HT1080 (cell line): Measurements from ENCODE around the gene COPG1. TPM values are rescaled to one million over a fixed set of nuclear protein-coding genes. Genes with fewer than 3 reads are reported as not detected.
A peak's percentile ranks its signal among the peaks of the same experiment; 100 is the strongest.

Experiments
- DNase-seq: peaks from one replicate; pipeline ENCODE4 v3.0.0-alpha.2; 2015; ENCODE audit warnings: low read depth
- total RNA-seq: library from RNA; depleted of rRNA; stranded (reverse); fragments of >200 nt; shearing (Covaris generic); gene quantifications from 2 replicates; pipeline ENCODE4 v1.2.3, GENCODE V29; 2014

Gene COPG1
- total RNA-seq, 1 experiment from 2014 or later, result 158 TPM

GRCh38 chr3:129278966-129279906, 29.8 kb downstream of the COPG1 start:
- peak; percentile 61 for DNase-seq

GRCh38 chr3:129280183-129280582, 30.8 kb downstream of the COPG1 start:
- no peak for DNase-seq

- no peak for DNase-seq
Observed at GRCh38 chr3:129281726-129282125, 32.3 kb downstream of the COPG1 start.

GRCh38 chr3:129282727-129283327, 33.4 kb downstream of the COPG1 start:
- peak; percentile 75 for DNase-seq

- DNase-seq, result no peak
Observed at GRCh38 chr3:129286081-129286480, 36.7 kb downstream of the COPG1 start.

- DNase-seq, result no peak
Observed at GRCh38 chr3:129288446-129288845, 39.0 kb downstream of the COPG1 start.

DNA sequence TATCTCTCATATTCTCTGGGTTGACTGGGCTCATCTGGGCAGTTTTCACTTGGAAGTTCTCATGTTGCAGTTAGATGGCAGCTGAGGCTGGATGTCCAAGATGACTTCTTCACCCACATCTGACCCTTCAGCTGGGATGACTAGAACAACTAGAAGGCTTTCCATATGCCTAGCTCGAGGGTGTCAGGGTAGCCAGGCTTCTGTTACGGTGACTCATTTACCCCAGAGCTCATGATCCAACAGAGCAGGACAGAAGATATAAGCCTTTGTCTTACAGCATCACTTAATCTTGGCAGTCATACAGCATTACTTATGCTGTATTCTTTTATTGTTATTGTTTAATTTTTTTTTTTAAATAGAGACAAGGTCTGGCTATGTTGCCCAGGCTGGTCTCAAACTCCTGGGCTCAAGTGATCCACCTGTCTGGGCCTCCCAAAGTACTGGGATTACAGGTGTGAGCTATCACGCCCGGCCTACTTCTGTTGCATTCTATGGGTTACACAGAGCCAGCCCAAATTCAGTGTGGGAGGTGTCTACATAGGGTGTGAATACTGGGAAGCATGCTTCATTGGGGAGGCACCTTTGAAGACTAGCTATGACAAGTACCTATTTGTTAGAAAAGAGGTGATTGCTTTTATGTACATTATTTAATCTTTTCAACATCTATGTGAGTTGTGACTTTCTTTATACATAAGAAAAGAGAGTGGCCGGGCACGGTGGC, 40.0 kb downstream of the COPG1 start:
- peak; percentile 62 for DNase-seq

DNA sequence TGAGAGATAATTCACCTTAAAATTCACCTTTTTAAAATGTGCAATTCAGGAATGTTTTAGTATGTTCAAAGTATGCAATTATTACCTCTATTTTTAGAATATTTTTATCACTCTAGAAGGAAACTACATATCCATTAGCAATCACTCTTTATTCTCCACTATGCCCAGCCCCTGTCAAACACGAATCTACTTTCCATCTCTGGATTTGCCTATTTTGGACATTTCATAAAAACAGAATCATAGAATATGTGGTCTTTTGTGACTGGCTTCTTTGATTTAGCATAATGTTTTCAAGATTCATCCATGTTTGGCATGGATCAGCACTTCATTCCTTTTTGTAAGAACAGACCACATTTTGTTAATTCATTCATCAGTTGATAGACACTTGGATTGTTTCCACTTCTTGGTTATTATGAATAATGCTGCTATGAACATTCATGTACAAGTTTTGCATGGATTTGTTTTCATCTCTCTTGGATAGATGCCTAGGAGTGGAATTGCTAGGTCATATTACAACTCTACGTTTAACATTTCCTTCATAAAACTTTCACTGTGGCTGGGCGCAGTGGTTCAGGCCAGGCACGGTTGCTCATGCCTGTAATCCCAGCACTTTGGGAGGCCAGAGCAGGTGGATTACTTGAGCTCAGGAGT, 42.0 kb downstream of the COPG1 start:
- DNase-seq, result no peak

GRCh38 chr3:129295286-129295685, 45.9 kb downstream of the COPG1 start:
- no peak for DNase-seq

GRCh38 chr3:129304146-129304961, 54.9 kb downstream of the COPG1 start:
- no peak for DNase-seq

- no peak for DNase-seq
Observed at GRCh38 chr3:129304962-129305222, 55.5 kb downstream of the COPG1 start.

DNA sequence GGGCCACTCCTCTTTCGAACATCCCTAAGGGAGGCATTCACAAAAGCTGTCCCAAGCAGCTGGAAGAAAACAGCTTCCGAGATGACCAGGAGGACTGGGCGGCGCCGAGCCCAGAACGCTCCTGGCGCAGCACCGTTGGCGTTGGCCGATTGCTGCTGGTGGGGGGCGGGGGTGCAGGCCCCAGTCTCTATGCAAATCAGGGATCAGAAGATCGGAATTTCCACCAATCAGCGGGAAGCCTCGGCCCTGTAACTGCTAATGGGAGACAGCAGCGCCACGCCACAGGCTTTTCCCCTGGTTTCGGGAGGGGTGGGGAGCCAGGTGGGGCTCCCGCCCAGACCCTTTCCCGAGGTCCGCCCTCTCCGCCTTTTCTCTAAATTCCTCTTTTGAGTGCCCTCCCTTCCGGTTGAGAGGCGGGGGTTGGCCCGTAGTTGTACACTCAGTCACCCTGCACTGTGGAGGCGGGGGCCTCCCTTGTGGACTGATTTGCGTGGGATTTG, 56.2 kb downstream of the COPG1 start:
- no peak for DNase-seq

GRCh38 chr3:129308636-129309035, 59.2 kb downstream of the COPG1 start:
- no peak for DNase-seq

DNA sequence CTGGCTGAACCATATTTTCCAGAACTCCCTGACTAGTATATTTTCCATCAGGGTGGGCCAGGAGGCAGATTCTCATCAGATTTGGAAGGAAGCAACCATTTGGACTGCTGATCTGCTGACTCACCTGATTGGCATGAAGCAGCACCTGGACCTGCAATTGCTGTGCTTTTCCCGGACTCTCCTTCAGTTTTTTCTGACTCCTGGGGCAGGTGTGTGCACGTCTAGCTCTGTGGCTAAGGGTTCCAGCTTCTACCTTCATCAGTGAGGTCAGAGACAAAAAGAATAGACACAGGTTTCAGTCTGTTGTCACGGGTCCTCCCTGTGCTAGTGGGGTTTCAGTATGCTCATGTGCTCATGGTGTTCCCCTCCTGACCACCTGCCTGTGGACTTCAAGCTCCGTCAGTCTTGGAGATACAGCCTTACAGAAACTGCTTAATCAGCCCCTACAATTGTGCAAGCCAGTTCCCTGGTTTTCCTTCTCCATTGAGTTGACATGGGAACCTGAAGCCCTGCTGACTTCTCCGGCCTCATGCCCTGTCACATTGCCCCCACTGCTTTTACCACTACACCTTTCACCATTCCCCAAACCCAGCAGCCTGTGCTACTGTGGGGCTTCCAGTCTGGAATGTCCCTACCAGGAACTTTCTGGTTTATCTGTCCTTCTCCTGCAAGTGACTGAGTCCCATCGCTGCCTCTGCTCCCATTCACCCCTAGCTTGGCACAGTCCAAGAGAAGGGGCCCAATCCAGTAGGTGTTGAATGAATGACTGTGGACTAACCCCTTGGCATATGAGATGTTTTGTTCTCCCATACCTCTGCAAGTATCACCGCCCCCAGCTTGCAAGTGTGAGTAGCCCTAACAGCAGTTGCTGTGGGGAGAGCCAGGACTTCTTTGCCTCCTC, 61.0 kb downstream of the COPG1 start:
- no peak for DNase-seq

DNA sequence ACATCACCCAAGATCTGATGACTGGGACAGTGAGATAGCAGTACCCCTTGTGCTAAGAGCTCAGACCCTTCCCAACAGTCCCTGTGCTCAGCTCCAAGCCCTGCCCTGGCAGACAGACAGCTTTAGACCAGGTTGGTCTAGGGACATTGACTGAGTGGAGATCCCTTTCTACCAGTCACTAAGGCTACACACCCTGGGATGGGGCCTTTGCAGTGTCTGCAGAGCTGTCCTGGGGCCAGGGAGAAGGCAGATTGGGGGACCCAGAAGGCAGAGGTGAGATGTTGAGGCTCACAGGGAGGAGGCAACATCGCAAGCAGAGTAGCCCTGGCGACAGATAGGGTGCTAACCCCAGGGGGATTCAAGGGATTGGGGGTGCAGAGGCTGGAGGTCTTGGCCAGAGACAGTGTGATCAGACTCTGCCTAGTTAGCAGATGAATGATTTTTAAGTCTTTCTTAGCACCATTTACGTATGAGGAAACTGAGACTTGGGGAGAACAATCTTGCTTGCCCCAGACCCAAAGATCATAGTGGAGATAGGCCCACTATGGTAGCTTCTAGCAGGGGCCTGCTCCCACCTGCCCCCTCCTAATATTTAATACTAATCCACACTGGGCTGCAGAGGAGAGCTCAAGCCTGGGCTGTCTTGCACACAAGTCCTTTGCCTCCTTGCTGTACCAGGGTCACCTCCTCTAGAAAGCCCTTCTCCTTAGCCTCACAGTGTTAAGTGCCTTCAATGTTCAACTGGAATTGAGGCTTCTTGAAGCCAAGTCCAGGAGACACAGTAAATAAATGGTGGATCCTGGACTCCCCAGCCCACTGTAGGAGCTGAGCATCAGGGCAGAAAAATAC, 61.9 kb downstream of the COPG1 start:
- no peak for DNase-seq

- no peak for DNase-seq
Observed at GRCh38 chr3:129312021-129312639, 62.7 kb downstream of the COPG1 start.

DNA sequence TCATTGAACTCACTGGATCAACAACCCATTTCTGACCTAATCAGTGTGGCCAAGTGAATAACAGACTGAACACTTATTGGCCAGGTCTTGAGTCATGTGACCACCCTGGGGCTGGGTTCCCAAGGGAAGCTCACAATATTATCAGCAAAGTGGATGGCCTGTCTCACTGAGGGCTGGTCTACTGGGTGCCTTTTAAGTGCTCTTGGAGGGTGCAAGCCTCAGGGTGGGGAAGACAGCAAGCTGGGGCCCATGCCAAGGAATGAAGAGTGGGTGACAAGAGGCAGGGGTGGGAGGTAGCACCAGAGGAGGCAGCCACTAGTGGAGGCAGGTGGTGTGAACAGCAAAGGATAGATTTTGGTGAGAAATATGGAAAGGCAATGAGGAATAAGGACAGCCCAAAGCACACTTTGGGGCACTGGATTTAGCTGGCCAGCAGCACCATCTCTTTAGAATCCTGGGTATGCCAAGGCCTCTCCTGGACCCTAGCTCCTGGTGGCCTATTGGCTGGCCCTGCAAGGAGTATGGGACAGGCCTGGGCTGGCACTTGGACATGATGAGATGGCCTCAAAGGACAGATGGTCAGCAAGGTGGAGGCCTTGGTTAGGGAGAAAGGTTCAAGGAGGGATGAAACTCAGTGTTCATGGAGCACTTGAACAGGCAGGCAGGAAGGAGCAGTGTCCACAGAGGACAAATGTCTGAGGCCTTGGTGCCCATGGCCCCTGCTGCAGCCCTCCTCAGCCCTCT, 63.4 kb downstream of the COPG1 start:
- DNase-seq, result no peak

- DNase-seq, result no peak
Observed at GRCh38 chr3:129313415-129313664, 63.9 kb downstream of the COPG1 start.
